HFF-Myc (cell line): ENCODE data around the gene SLC2A5.

Experiments
- DNase-seq: peaks from one replicate; pipeline ENCODE4 v3.0.0-alpha.2; 2011; ENCODE audit warnings: low read depth; ENCODE audit errors: extremely low read depth
- H3K4me3 ChIP-seq: replicated peaks from 2 replicates; pipeline ENCODE4 v1.5.1; 2011; ENCODE audit warnings: low read depth, mild to moderate bottlenecking, control low read depth, low read length
- TF ChIP-seq, protein P1 (sequence below): IDR thresholded peaks from 2 replicates; pipeline ENCODE4 v1.5.1; 2012; ENCODE audit warnings: mild to moderate bottlenecking, low read depth, low read length, control low read depth; ENCODE audit errors: missing control alignments

SLC2A5 gene

GRCh38 chr1:8985915-8986813 is 83.3 kb downstream of the SLC2A5 start:
- no peak overlapping the region for H3K4me3 ChIP-seq
- TF ChIP-seq, protein P1, sequence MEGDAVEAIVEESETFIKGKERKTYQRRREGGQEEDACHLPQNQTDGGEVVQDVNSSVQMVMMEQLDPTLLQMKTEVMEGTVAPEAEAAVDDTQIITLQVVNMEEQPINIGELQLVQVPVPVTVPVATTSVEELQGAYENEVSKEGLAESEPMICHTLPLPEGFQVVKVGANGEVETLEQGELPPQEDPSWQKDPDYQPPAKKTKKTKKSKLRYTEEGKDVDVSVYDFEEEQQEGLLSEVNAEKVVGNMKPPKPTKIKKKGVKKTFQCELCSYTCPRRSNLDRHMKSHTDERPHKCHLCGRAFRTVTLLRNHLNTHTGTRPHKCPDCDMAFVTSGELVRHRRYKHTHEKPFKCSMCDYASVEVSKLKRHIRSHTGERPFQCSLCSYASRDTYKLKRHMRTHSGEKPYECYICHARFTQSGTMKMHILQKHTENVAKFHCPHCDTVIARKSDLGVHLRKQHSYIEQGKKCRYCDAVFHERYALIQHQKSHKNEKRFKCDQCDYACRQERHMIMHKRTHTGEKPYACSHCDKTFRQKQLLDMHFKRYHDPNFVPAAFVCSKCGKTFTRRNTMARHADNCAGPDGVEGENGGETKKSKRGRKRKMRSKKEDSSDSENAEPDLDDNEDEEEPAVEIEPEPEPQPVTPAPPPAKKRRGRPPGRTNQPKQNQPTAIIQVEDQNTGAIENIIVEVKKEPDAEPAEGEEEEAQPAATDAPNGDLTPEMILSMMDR, result no peak
- peak; percentile 75 for DNase-seq
